ENCODE data around the gene INTS3. TPM values are rescaled to one million over a fixed set of nuclear protein-coding genes. Genes with fewer than 3 reads are reported as not detected.

Gene INTS3
- total and polyA plus RNA-seq, 9 of the 15 experiments (the other 6 are each of a cell fraction or from before 2014, with no cell fraction given) = 6.3 to 24.1 (median 14.3) TPM

DNA sequence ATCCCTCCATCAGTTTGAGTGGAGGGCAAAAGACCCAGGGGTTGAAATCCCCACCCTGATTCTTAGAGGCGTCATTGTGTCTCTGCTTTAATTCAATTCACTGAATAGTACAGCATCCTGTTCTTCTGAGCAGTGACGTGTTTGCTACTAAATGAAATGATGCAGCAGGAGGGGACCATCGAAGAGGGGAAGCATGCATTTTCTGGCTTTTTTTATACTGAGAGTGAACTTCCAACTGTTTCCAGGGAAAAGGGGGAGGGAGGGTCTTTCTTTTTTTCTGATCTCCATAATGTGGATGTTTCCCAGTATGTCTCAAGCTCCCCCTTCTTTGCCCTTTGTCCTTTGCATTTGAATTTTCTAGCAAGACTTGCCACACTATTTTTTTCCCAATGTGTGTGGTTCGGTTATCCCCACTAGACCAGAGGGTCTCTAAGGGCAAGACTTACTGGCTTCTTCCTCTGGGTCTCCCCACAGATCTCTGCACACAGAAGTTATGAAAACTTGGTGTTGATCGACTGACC lies 2.7 kb downstream of the INTS3 start:
- peaks cover 7 to 11% of the 10 kb centered on the region in 2 experiments; a peak in 4 of 5 replicates for H3K4me1 ChIP-seq (replicated peaks in 1 of 2; ENCODE audit: control insufficient read depth in 2 of 2, insufficient read depth in 2 of 2, low read length in 2 of 2)
- no peak overlapping the region for H3K4me2 ChIP-seq (ENCODE audit: insufficient read depth, low read length)
- no TSS peak for BruUV-seq (replicated peaks)
- H3K4me3 ChIP-seq = no peak overlapping the region
- WGBS (ENCODE audit: insufficient coverage, low coverage, missing lambda C conversion rate) = 45% methylated on average over 5 of the region's 5 CpGs
- ATAC-seq = no peak
- POLR2A ChIA-PET = no interaction called here
- H3K9me3 ChIP-seq (replicated peaks; ENCODE audit: control insufficient read depth, insufficient read depth, low read depth, low read length) = no peaks in the 10 kb centered on the region
- CTCF ChIA-PET (ENCODE audit: low intra/inter-chr PET ratio) = no interaction called here
- in situ Hi-C loops (cut with MboI) (no loop called here), intact Hi-C loops (cut with micrococcal nuclease) (no loop called here)
- H3K27me3 ChIP-seq (ENCODE audit: control insufficient read depth in 2 of 2, insufficient read depth in 2 of 2, low read length in 2 of 2) = no peaks in the 10 kb centered on the region
- no peak for DNase-seq (ENCODE audit: extremely low read depth in 1 of 4, low spot score in 3 of 4)
- no peak overlapping the region for H2AFZ ChIP-seq (ENCODE audit: low read depth, low read length)
- no peaks in the 10 kb centered on the region; the same call in 2 of the 3 replicates for H3K36me3 ChIP-seq (ENCODE audit: control insufficient read depth, insufficient read depth, low read length)
- no peak overlapping the region for H3K27ac ChIP-seq (ENCODE audit: extremely low read depth, low read depth, low read length)
- H3K79me2 ChIP-seq (ENCODE audit: control insufficient read depth, insufficient read depth, low read length) = peaks cover 15% of the 10 kb centered on the region
- H4K20me1 ChIP-seq (replicated peaks; ENCODE audit: control insufficient read depth, insufficient read depth, low read length) = no peaks in the 10 kb centered on the region
- FAIRE-seq = no peak
- H3K9me1 ChIP-seq (ENCODE audit: control insufficient read depth, insufficient read depth, low read length) = no peaks in the 10 kb centered on the region
- H3K9ac ChIP-seq (ENCODE audit: insufficient read depth in 1 of 2, low read depth in 2 of 2, low read length in 2 of 2) = no peak overlapping the region
- TF ChIP-seq RBBP5 (IDR thresholded peaks at IDR 0.05; ENCODE audit: borderline replicate concordance, insufficient read depth, low read length, poor library complexity, severe bottlenecking) = no peak
- no peak for TF ChIP-seq RBM34 (IDR thresholded peaks at IDR 0.05; ENCODE audit: borderline replicate concordance, insufficient read depth, low read length)
- no peak for TF ChIP-seq NFRKB (IDR thresholded peaks at IDR 0.05; ENCODE audit: low read depth)
- TF ChIP-seq ZC3H11A (IDR thresholded peaks at IDR 0.05; ENCODE audit: low read depth, low read length) = no peak
- no peak for TF ChIP-seq EWSR1 (IDR thresholded peaks at IDR 0.05; ENCODE audit: borderline replicate concordance, low read depth, partially characterized antibody)
- no peak for TF ChIP-seq CSDE1 (IDR thresholded peaks at IDR 0.05)
- TF ChIP-seq COPS2 (conservative IDR thresholded peaks at IDR 0.05) = no peak
- TF ChIP-seq, protein P1, sequence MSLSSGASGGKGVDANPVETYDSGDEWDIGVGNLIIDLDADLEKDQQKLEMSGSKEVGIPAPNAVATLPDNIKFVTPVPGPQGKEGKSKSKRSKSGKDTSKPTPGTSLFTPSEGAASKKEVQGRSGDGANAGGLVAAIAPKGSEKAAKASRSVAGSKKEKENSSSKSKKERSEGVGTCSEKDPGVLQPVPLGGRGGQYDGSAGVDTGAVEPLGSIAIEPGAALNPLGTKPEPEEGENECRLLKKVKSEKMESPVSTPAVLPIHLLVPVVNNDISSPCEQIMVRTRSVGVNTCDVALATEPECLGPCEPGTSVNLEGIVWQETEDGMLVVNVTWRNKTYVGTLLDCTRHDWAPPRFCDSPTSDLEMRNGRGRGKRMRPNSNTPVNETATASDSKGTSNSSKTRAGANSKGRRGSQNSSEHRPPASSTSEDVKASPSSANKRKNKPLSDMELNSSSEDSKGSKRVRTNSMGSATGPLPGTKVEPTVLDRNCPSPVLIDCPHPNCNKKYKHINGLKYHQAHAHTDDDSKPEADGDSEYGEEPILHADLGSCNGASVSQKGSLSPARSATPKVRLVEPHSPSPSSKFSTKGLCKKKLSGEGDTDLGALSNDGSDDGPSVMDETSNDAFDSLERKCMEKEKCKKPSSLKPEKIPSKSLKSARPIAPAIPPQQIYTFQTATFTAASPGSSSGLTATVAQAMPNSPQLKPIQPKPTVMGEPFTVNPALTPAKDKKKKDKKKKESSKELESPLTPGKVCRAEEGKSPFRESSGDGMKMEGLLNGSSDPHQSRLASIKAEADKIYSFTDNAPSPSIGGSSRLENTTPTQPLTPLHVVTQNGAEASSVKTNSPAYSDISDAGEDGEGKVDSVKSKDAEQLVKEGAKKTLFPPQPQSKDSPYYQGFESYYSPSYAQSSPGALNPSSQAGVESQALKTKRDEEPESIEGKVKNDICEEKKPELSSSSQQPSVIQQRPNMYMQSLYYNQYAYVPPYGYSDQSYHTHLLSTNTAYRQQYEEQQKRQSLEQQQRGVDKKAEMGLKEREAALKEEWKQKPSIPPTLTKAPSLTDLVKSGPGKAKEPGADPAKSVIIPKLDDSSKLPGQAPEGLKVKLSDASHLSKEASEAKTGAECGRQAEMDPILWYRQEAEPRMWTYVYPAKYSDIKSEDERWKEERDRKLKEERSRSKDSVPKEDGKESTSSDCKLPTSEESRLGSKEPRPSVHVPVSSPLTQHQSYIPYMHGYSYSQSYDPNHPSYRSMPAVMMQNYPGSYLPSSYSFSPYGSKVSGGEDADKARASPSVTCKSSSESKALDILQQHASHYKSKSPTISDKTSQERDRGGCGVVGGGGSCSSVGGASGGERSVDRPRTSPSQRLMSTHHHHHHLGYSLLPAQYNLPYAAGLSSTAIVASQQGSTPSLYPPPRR (CRISPR knock-in tag; IDR thresholded peaks at IDR 0.05; ENCODE audit: borderline replicate concordance) = no peak
- TF ChIP-seq TBP (optimal IDR thresholded peaks at IDR 0.05; ENCODE audit: low read depth, low read length) = no peak
- no peak for TF ChIP-seq ILF3 (IDR thresholded peaks at IDR 0.05; ENCODE audit: borderline replicate concordance)
- TF ChIP-seq, protein P2, sequence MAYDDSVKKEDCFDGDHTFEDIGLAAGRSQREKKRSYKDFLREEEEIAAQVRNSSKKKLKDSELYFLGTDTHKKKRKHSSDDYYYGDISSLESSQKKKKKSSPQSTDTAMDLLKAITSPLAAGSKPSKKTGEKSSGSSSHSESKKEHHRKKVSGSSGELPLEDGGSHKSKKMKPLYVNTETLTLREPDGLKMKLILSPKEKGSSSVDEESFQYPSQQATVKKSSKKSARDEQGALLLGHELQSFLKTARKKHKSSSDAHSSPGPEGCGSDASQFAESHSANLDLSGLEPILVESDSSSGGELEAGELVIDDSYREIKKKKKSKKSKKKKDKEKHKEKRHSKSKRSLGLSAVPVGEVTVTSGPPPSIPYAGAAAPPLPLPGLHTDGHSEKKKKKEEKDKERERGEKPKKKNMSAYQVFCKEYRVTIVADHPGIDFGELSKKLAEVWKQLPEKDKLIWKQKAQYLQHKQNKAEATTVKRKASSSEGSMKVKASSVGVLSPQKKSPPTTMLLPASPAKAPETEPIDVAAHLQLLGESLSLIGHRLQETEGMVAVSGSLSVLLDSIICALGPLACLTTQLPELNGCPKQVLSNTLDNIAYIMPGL (CRISPR knock-in tag; IDR thresholded peaks at IDR 0.05) = no peak
- no peak for TF ChIP-seq ZBTB8A (IDR thresholded peaks at IDR 0.05; ENCODE audit: partially characterized antibody)
- TF ChIP-seq JUND (IDR thresholded peaks at IDR 0.05; ENCODE audit: borderline replicate concordance, low read depth, low read length) = no peak
- no peak for TF ChIP-seq JUND (tag; IDR thresholded peaks at IDR 0.05; ENCODE audit: borderline replicate concordance, low read depth, low read length)
- TF ChIP-seq, protein P3, sequence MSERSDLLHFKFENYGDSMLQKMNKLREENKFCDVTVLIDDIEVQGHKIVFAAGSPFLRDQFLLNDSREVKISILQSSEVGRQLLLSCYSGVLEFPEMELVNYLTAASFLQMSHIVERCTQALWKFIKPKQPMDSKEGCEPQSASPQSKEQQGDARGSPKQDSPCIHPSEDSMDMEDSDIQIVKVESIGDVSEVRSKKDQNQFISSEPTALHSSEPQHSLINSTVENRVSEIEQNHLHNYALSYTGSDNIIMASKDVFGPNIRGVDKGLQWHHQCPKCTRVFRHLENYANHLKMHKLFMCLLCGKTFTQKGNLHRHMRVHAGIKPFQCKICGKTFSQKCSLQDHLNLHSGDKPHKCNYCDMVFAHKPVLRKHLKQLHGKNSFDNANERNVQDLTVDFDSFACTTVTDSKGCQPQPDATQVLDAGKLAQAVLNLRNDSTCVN (CRISPR knock-in tag; IDR thresholded peaks at IDR 0.05) = no peak
- no peak for TF ChIP-seq YBX1 (IDR thresholded peaks at IDR 0.05)

Measured in K562 (cell line).